A549 (cell line): ENCODE results near the gene QDPR. TPM values are rescaled to one million over a fixed set of nuclear protein-coding genes. Genes with fewer than 3 reads are reported as not detected.

Experiments used
- ATAC-seq, 2 experiments: fragments of 200-7000 bp in 1 of 2; fragments of >200 bp in 1 of 2; cut with Nextera tagmentation in 1 of 2; cut with Tn5 transposase in 1 of 2; 3 replicates each; pipeline versions ENCODE4 v1.8.0 to v1.9.1; 2018 to 2020; ENCODE audit warnings: mild to moderate bottlenecking in 1 of 2, moderate library complexity in 1 of 2
- CTCF ChIA-PET: fragments of 300-600 bp; sonication (Branson Sonifier 250); formaldehyde crosslinking; extraction: SDS; loops from one replicate; lab custom pipeline; 2021; ENCODE audit warnings: antibody characterized with exemption, inconsistent platforms; lab: Yijun Ruan, JAX
- POLR2A ChIA-PET: fragments of 350-600 bp; formaldehyde crosslinking; extraction: SDS; loops from one replicate; lab custom pipeline; 2021; ENCODE audit warnings: antibody characterized with exemption, inconsistent platforms; lab: Yijun Ruan, JAX
- DNase-seq, 2 experiments: peaks; one replicate each; pipeline versions ENCODE4 v3.0.0 to v3.0.0-alpha.2; 2011 to 2016; ENCODE audit warnings: low read depth in 1 of 2, low spot score in 1 of 2
- FAIRE-seq: peaks from 2 replicates; lab custom pipeline; 2011; peaks lifted over from hg19 to GRCh38; lab: Jason Lieb, UNC
- H3K27ac ChIP-seq, 2 experiments: fragments of >200 bp; sonication (Bioruptor Twin); formaldehyde crosslinking; 3 replicates each; pipeline ENCODE4 v1.5.1; 2016 to 2017
- H3K4me1 ChIP-seq: fragments of >200 bp; sonication (Bioruptor Twin); formaldehyde crosslinking; 3 replicates; pipeline ENCODE4 v1.6.1; 2016
- H3K4me2 ChIP-seq: fragments of >200 bp; sonication (Bioruptor Twin); formaldehyde crosslinking; 3 replicates; pipeline ENCODE4 v1.6.1; 2016
- H3K4me3 ChIP-seq: fragments of >200 bp; sonication (Bioruptor Twin); formaldehyde crosslinking; 3 replicates; pipeline ENCODE4 v1.5.1; 2016
- H3K9me3 ChIP-seq: fragments of >200 bp; sonication (Bioruptor Twin); formaldehyde crosslinking; 3 replicates; pipeline ENCODE4 v1.6.1; 2016
- BCL3 ChIP-seq: fragments of >200 bp; sonication (Bioruptor Twin); formaldehyde crosslinking; IDR thresholded peaks from 3 replicates; pipeline ENCODE4 v1.6.1; 2016
- CBX2 ChIP-seq: fragments of 200-600 bp; sonication (generic); IDR thresholded peaks from 2 replicates; pipeline ENCODE4 v1.6.1; 2016; ENCODE audit warnings: low read depth, mild to moderate bottlenecking, borderline replicate concordance
- CEBPB ChIP-seq, 2 experiments: fragments of >200 bp in 1 of 2; sonication (Bioruptor Twin) in 1 of 2; formaldehyde crosslinking in 1 of 2; IDR thresholded peaks; 2 replicates each; pipeline ENCODE4 v1.6.1; 2012 to 2016
- CHD2 ChIP-seq: fragments of 150-350 bp; IDR thresholded peaks from 2 replicates; pipeline ENCODE4 v1.6.1; 2014; ENCODE audit warnings: low read length; ENCODE audit not compliant: partially characterized antibody
- CHD4 ChIP-seq: fragments of 200-600 bp; sonication (generic); IDR thresholded peaks from 2 replicates; pipeline ENCODE4 v1.6.1; 2016; ENCODE audit warnings: antibody characterized with exemption, mild to moderate bottlenecking, borderline replicate concordance
- CTCF ChIP-seq: fragments of >200 bp; sonication (Bioruptor Twin); formaldehyde crosslinking; IDR thresholded peaks from 3 replicates; pipeline ENCODE4 v1.5.1; 2016
- E2F6 ChIP-seq: IDR thresholded peaks from 2 replicates; pipeline ENCODE4 v1.6.1; 2012; ENCODE audit warnings: low read depth, borderline replicate concordance
- EHF ChIP-seq: fragments of 250-450 bp; sonication (Bioruptor Pico); IDR thresholded peaks from 2 replicates; pipeline ENCODE4 v1.5.0; 2020; ENCODE audit warnings: mild to moderate bottlenecking
- EHMT2 ChIP-seq: fragments of 200-600 bp; sonication (generic); IDR thresholded peaks from 2 replicates; pipeline ENCODE4 v1.6.1; 2016; ENCODE audit warnings: antibody characterized with exemption, low read depth, mild to moderate bottlenecking, moderate library complexity
- ESRRA ChIP-seq: fragments of 150-350 bp; IDR thresholded peaks from 2 replicates; pipeline ENCODE4 v1.6.1; 2014; ENCODE audit warnings: mild to moderate bottlenecking, low read length, borderline replicate concordance
- FOSB ChIP-seq: fragments of 250-450 bp; sonication (Bioruptor Pico); IDR thresholded peaks from 2 replicates; pipeline ENCODE4 v1.5.0; 2020; ENCODE audit warnings: mild to moderate bottlenecking, moderate library complexity
- GATA3 ChIP-seq: IDR thresholded peaks from 2 replicates; pipeline ENCODE4 v1.6.1; 2012; ENCODE audit warnings: borderline replicate concordance
- HEYL ChIP-seq: fragments of 250-450 bp; sonication (Bioruptor Pico); IDR thresholded peaks from 2 replicates; pipeline ENCODE4 v1.8.0; 2021; ENCODE audit warnings: mild to moderate bottlenecking, moderate library complexity
- HOXB5 ChIP-seq: fragments of 250-450 bp; sonication (Bioruptor Pico); IDR thresholded peaks from 2 replicates; pipeline ENCODE4 v1.5.0; 2020; ENCODE audit warnings: mild to moderate bottlenecking, moderate library complexity
- JUNB ChIP-seq: fragments of >200 bp; sonication (Bioruptor Twin); formaldehyde crosslinking; IDR thresholded peaks from 2 replicates; pipeline ENCODE4 v1.6.1; 2016
- KDM1A ChIP-seq: fragments of 200-600 bp; sonication (generic); IDR thresholded peaks from 2 replicates; pipeline ENCODE4 v1.6.1; 2016; ENCODE audit warnings: low read depth, mild to moderate bottlenecking
- MAZ ChIP-seq: fragments of 150-350 bp; IDR thresholded peaks from 2 replicates; pipeline ENCODE4 v1.6.1; 2014; ENCODE audit warnings: antibody characterized with exemption, low read depth, low read length, borderline replicate concordance
- NR3C1 ChIP-seq: fragments of >200 bp; sonication (Bioruptor Twin); formaldehyde crosslinking; IDR thresholded peaks from 3 replicates; pipeline ENCODE4 v1.6.1; 2017
- PBX3 ChIP-seq: IDR thresholded peaks from 2 replicates; pipeline ENCODE4 v1.6.1; 2012
- POLR2A ChIP-seq: IDR thresholded peaks from 2 replicates; pipeline ENCODE4 v1.6.1; 2012; ENCODE audit warnings: mild to moderate bottlenecking, low read length
- SMC3 ChIP-seq: fragments of >200 bp; sonication (Bioruptor Twin); formaldehyde crosslinking; IDR thresholded peaks from 3 replicates; pipeline ENCODE4 v1.6.1; 2018; ENCODE audit warnings: inconsistent platforms
- ZFP36 ChIP-seq: fragments of 450-650 bp; IDR thresholded peaks from 2 replicates; pipeline ENCODE4 v1.6.1; 2014; ENCODE audit warnings: borderline replicate concordance; ENCODE audit not compliant: partially characterized antibody
- ZNF302 ChIP-seq: fragments of 250-450 bp; sonication (Bioruptor Pico); IDR thresholded peaks from 2 replicates; pipeline ENCODE4 v1.9.0; 2021; ENCODE audit warnings: inconsistent platforms, mild to moderate bottlenecking, moderate library complexity
- WGBS: methylation state at CpG from one replicate; pipeline ENCODE4 v1.1.6; 2017; ENCODE audit errors: missing lambda C conversion rate; 5-methylcytosine and 5-hydroxymethylcytosine counted together
- polyA plus RNA-seq, 4 experiments: library from polyadenylated mRNA; depleted of rRNA in 3 of 4; stranded (reverse); fragments of >200 nt; fragmentation: RNase III in 1 of 4; extraction: RNeasy Plus Mini Kit Qiagen cat#74134 plus additional on column Dnase treatment in 1 of 4; gene quantifications; 2 replicates in 3 of 4; 3 replicates in 1 of 4; pipeline ENCODE4 v1.2.3, GENCODE V29; 2011 to 2017

The QDPR gene
- polyA plus RNA-seq, 2 of the 4 experiments (the other 2 are of a cell fraction): 40.4 to 75.1 TPM

GRCh38 chr4:17546678-17547077 is 34.8 kb upstream of the QDPR start:
- 77% methylated on average over 12 of the region's 12 CpGs for WGBS
- no peaks in the 10 kb centered on the region for H3K4me1 ChIP-seq
- TF ChIP-seq CEBPB (IDR thresholded peaks at IDR 0.05) (no peak), HEYL (CRISPR knock-in tag) (no peak), KDM1A (no peak), CBX2 (no peak), ZFP36 (no peak), POLR2A (no peak), JUNB (no peak), PBX3 (no peak), CTCF (no peak)
- FAIRE-seq (no peak), DNase-seq (no peak), ATAC-seq (no peak)
- no peak overlapping the region for H3K4me3 ChIP-seq
- ChIA-PET POLR2A (no interaction called here), CTCF (no interaction called here)
- H3K27ac ChIP-seq: no peak overlapping the region
- H3K4me2 ChIP-seq: no peak overlapping the region
- H3K9me3 ChIP-seq: no peaks in the 10 kb centered on the region

- DNase-seq (no peak), ATAC-seq (no peak; a peak in 1 of 6 replicates), FAIRE-seq (no peak)
- no peaks in the 10 kb centered on the region for H3K4me1 ChIP-seq
- CTCF ChIA-PET: no interaction called here
- H3K4me2 ChIP-seq: no peak overlapping the region
- WGBS: 74% methylated on average over 10 of the region's 10 CpGs
- no peak overlapping the region for H3K27ac ChIP-seq
- no peak overlapping the region for H3K4me3 ChIP-seq
- POLR2A ChIA-PET: no interaction called here
- H3K9me3 ChIP-seq: no peaks in the 10 kb centered on the region
- no peak for TF ChIP-seq NR3C1
Measured at GRCh38 chr4:17546222-17546621, 34.3 kb upstream of the QDPR start.

GRCh38 chr4:17545374-17546140 is 33.7 kb upstream of the QDPR start:
- ATAC-seq: no peak
- no peak for FAIRE-seq
- H3K4me2 ChIP-seq: no peak overlapping the region
- H3K27ac ChIP-seq: no peak overlapping the region
- H3K9me3 ChIP-seq: no peaks in the 10 kb centered on the region
- DNase-seq: no peak
- CTCF ChIA-PET: interaction anchor here (0.7 to 1.4 kb wide), 4 partner anchors 24 to 240 kb away, joined by 3 to 6 read pairs (median 3); no protein-coding TSS in a partner anchor
- H3K4me1 ChIP-seq: no peaks in the 10 kb centered on the region
- POLR2A ChIA-PET: no interaction called here
- no peak for TF ChIP-seq GATA3
- TF ChIP-seq EHF (CRISPR knock-in tag): no peak
- TF ChIP-seq FOSB (CRISPR knock-in tag): no peak
- TF ChIP-seq CTCF: no peak
- TF ChIP-seq ESRRA: no peak
- no peak for TF ChIP-seq E2F6
- no peak for TF ChIP-seq MAZ
- TF ChIP-seq POLR2A: no peak
- no peak for TF ChIP-seq HOXB5 (CRISPR knock-in tag)
- no peak for TF ChIP-seq ZFP36
- TF ChIP-seq BCL3: no peak
- TF ChIP-seq EHMT2: no peak
- no peak for TF ChIP-seq ZNF302 (CRISPR knock-in tag)
- no peak for TF ChIP-seq HEYL (CRISPR knock-in tag)
- TF ChIP-seq CHD4: no peak
- TF ChIP-seq SMC3: no peak
- TF ChIP-seq CHD2: no peak
- 41% methylated on average over 5 of the region's 11 CpGs for WGBS
- H3K4me3 ChIP-seq: no peak overlapping the region
